GM19351 (cell line): ENCODE measurements around the gene ACOXL.

Experiments used
- ATAC-seq: cut with Tn5 transposase; IDR thresholded peaks from one replicate; pipeline ENCODE4 v1.9.1; 2021; ENCODE audit warnings: mild to moderate bottlenecking, moderate library complexity; ENCODE audit not compliant: unreplicated experiment

The ACOXL gene

GRCh38 chr2:110904779-110905148 is 172.4 kb downstream of the ACOXL start:
- no peak for ATAC-seq

GRCh38 chr2:110905217-110905616 is 172.8 kb downstream of the ACOXL start:
- no peak for ATAC-seq

- no peak for ATAC-seq
Observed at GRCh38 chr2:110906613-110907298, 174.4 kb downstream of the ACOXL start.

DNA sequence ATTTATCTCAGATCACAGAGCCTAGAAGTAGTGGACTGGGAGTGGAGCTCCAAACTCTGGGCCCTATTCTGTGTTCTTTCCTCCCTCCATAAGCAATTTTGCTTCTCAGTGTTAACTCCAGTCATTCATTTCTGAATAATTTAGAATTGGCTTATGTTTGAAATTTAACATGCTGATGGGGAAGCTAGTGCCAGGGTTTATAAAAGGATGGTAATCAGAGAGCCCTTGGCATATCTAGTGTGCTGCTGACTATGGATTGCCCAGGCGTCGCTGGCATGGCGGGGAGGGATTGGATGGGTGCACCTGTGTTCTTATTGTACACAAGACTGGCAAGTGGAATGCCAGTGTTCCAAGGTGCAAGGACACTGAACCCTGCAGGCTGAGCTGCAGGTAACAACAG is 177.1 kb downstream of the ACOXL start:
- no peak for ATAC-seq

DNA sequence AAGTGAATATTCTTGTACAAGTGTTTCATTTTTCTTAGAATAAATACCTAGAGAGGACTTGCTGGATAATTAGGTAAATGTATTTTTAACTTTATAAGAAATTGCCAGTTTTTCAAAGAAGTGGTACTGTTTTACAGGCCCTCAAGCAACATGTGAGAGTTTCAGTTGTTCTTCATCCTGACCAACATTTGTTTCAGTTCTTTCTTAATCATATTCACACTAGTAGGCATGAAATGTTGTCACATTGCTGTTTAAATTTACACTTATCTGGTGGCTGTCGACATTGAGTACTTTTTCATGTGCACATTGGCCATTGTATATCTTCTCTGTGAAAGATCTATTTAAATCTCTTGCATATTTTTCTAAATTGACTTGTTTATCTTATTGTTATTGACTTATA is 178.1 kb downstream of the ACOXL start:
- no peak for ATAC-seq

- ATAC-seq = no peak
Observed at GRCh38 chr2:110919738-110920137, 187.4 kb downstream of the ACOXL start.

DNA sequence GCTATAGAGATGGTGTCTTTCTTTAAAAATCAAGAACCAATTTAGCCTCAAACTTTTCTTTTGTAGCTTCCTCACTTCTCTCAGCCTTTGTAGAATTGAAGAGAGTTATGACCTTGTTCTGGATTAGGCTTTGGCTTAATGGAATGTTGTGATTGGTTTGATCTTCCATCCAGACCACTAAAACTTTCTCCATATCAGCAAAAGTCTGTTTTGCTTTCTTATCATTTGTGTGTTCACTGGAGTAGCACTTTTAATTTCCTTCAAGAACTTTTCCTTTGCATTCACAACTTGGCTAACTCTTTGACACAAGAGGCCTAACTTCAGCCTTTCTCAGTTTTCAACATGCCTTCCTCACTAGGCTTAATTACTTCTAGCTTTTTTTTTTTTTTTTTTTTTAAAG is 193.1 kb downstream of the ACOXL start:
- no peak for ATAC-seq

- ATAC-seq = no peak
Observed at GRCh38 chr2:110927526-110927925, 195.2 kb downstream of the ACOXL start.

GRCh38 chr2:110929528-110929927 is 197.2 kb downstream of the ACOXL start:
- ATAC-seq = no peak

GRCh38 chr2:110931648-110932047 is 199.3 kb downstream of the ACOXL start:
- no peak for ATAC-seq

GRCh38 chr2:110933420-110933819 is 201.0 kb downstream of the ACOXL start:
- ATAC-seq = no peak

DNA sequence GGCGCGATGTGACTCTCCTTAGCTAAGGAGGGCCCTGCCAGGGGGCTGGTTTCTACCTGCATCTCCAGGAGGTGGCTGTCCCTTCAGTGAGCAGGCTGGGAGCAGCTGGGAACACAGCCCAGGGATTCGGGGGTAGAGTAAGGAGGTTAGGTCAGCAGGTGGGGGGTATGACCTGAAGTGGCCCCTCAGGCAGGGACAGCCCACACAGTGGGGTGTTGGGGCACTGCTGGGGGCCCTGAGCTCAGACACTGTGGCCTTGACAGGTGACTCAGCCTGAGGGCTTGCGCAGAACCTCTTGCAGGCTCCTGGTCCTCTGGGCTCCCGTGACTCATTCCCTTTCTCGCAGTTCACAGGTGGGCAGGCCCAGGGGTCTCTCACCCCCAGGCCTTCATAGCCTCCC is 202.6 kb downstream of the ACOXL start:
- ATAC-seq = no peak

- ATAC-seq = no peak
Observed at GRCh38 chr2:110940376-110940910, 208.1 kb downstream of the ACOXL start.

- ATAC-seq = no peak
Observed at GRCh38 chr2:110941226-110941625, 208.9 kb downstream of the ACOXL start.

DNA sequence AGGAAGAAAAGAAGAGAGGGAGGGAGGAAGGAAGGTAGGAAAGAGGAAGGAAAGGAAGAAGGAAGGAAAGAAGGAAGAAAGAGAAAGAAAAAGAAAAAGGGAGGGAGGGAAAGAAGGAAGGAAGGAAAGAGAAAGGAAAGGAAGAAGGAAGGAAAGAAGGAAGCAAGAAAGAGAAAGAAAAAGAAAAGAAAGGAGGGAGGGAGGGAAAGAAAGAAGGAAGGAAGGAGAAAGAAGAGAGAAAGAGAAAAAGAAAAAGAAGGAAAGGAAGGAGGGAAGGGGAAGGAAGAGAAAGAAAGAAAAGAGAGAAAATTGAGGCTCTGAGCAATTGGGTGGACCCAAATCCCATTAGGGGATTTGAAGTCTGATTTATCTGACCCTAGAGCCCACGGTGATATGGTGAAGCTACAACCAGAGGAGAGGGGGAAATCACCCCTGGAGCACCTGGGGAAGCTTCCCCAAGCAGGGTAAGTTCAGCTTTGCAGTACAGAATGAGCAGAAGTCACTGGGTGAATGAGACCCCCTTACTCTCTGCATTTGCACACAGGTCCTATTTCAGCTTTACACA is 210.8 kb downstream of the ACOXL start:
- no peak for ATAC-seq

DNA sequence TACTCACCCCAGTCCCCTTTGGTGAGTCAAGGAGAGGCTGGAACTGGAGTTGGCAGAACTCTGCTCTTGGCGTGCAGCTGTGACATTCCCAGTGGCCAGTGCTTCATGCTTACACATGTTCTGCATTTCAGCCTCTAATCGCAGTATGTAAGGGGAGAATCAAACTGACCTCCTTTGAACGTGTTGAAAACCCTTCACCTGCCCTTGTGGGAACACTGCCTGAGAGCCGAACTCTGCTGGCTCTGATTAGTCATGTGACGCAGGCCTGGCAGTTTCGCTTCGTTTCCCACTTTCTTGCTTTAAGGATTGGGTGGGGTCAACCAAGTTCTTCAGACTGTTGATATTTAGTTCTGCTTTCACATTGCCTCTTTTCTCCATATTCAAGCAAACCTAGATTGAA is 214.5 kb downstream of the ACOXL start:
- no peak for ATAC-seq

- no peak for ATAC-seq
Observed at GRCh38 chr2:110948027-110948674, 215.8 kb downstream of the ACOXL start.

DNA sequence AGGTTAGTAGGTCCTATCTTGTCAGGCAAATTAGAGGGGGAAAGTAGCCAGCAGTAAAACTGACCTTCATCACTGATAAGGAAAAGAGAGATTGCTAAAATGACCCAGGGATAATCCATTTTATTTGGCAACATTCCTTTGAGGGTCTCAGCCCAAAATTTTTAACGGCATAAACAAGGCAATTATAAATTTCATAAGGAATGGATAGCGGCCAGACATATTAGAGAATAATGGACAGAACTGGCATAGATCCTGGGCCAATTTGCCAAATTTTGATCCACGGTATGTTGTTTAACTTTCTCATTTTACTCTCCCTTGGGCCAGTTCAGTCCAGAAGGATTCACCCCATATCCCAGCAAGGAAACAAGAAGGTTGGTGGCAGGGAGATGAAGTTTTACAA is 217.9 kb downstream of the ACOXL start:
- no peak for ATAC-seq

DNA sequence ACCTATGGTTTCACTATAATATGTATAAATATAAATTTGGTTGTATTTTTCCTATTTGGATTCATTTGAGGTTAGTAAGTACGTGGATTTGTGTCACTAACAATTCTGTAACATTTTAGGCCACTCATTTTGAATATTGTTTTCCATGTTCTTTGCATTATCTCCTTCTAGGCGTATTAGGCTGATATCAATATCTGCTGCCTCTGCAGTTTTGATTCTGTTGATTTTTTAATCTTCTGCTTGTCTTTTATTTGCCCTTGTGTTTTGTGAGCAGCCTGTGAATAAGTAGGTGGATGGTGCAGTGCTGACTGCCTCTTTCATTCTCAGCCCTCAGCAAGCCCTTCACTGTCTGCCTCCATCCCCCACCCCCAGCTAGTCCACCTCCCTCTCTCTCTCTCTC is 222.7 kb downstream of the ACOXL start:
- no peak for ATAC-seq

GRCh38 chr2:110955556-110955955 is 223.2 kb downstream of the ACOXL start:
- no peak for ATAC-seq

DNA sequence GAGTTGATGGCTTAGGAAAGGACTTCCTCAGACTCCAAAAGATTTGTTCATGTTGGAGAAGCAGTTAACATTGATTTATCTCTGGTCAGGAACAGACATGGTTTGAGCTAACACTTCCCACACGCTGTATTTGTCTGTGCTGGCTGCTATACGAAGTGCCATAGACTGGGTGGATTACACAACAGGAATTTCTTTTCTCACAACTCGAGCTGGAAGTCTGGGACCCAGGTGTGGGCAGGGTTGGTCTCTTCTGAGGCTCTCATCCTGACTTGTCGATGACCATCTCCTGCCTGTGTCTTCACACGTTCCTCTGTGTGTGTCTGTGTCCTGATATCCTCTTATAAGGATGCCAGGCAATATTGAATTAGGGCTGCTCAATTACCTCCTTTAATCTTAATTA is 224.9 kb downstream of the ACOXL start:
- no peak for ATAC-seq
